Neuronal stem cell (in vitro differentiated cells): ENCODE results near the gene S100PBP.

Experiments
- DNase-seq: peaks from one replicate; pipeline ENCODE4 v3.0.0-alpha.2; 2013; ENCODE audit warnings: low spot score
- H2AFZ ChIP-seq: one replicate; pipeline ENCODE4 v1.6.1; 2013; ENCODE audit warnings: mild to moderate bottlenecking, low read length, inconsistent platforms
- H2AK5ac ChIP-seq: 2 replicates; pipeline ENCODE4 v1.6.1; 2013; ENCODE audit warnings: low read depth, mild to moderate bottlenecking, inconsistent platforms, low read length, moderate library complexity, mixed read lengths
- H2BK120ac ChIP-seq: 2 replicates; pipeline ENCODE4 v1.6.1; 2013; ENCODE audit warnings: low read depth, mild to moderate bottlenecking, inconsistent platforms, low read length, moderate library complexity, mixed read lengths
- H2BK12ac ChIP-seq: one replicate; pipeline ENCODE4 v1.6.1; 2013; ENCODE audit warnings: low read length, inconsistent platforms
- H2BK15ac ChIP-seq: 2 replicates; pipeline ENCODE4 v1.6.1; 2013; ENCODE audit warnings: mild to moderate bottlenecking, low read length, inconsistent platforms, mixed read lengths
- H2BK5ac ChIP-seq: one replicate; pipeline ENCODE4 v1.6.1; 2013; ENCODE audit warnings: inconsistent platforms, mild to moderate bottlenecking, low read length, moderate library complexity
- H3K14ac ChIP-seq: one replicate; pipeline ENCODE4 v1.6.1; 2013; ENCODE audit warnings: low read length, inconsistent platforms
- H3K18ac ChIP-seq: 2 replicates; pipeline ENCODE4 v1.6.1; 2013; ENCODE audit warnings: low read length, inconsistent platforms
- H3K23ac ChIP-seq: 2 replicates; pipeline ENCODE4 v1.6.1; 2013; ENCODE audit warnings: low read depth, mild to moderate bottlenecking, mixed read lengths, low read length, inconsistent platforms; ENCODE audit not compliant: poor library complexity
- H3K27ac ChIP-seq: replicated peaks from 3 replicates; pipeline ENCODE4 v1.5.1; 2013; ENCODE audit warnings: low read length, inconsistent platforms
- H3K27me3 ChIP-seq, 3 experiments: 2 replicates each; pipeline ENCODE4 v1.6.1; 2013; ENCODE audit warnings: low read length in 3 of 3, mild to moderate bottlenecking in 2 of 3, inconsistent platforms in 1 of 3, low read depth in 1 of 3, mixed read lengths in 1 of 3, moderate library complexity in 1 of 3; ENCODE audit not compliant: control insufficient read depth in 3 of 3, insufficient read depth in 3 of 3
- H3K36me3 ChIP-seq, 2 donors: replicated peaks in 1 of 2; 2 replicates each; pipeline ENCODE4 v1.6.1; 2013; ENCODE audit warnings: low read length in 2 of 2; ENCODE audit not compliant: control insufficient read depth in 2 of 2, insufficient read depth in 2 of 2
- H3K4ac ChIP-seq: 2 replicates; pipeline ENCODE4 v1.6.1; 2013; ENCODE audit warnings: inconsistent platforms, mild to moderate bottlenecking, low read length, moderate library complexity
- H3K4me1 ChIP-seq, 2 donors: 1 replicate in 1 of 2; 2 replicates in 1 of 2; pipeline ENCODE4 v1.6.1; 2013; ENCODE audit warnings: low read length in 2 of 2, low read depth in 1 of 2; ENCODE audit not compliant: control insufficient read depth in 2 of 2, insufficient read depth in 1 of 2
- H3K4me2 ChIP-seq: one replicate; pipeline ENCODE4 v1.6.1; 2013; ENCODE audit warnings: mild to moderate bottlenecking, low read length, inconsistent platforms; ENCODE audit not compliant: insufficient read depth, poor library complexity, severe bottlenecking
- H3K4me3 ChIP-seq, 2 donors: 2 replicates each; pipeline ENCODE4 v1.5.1; 2013; ENCODE audit warnings: low read length in 2 of 2, mild to moderate bottlenecking in 2 of 2, inconsistent platforms in 1 of 2, moderate library complexity in 1 of 2
- H3K79me1 ChIP-seq: one replicate; pipeline ENCODE4 v1.6.1; 2013; ENCODE audit warnings: low read depth, mild to moderate bottlenecking, inconsistent platforms, low read length, moderate library complexity
- H3K9ac ChIP-seq: one replicate; pipeline ENCODE4 v1.6.1; 2013; ENCODE audit warnings: mild to moderate bottlenecking, low read depth, low read length, inconsistent platforms; ENCODE audit not compliant: poor library complexity
- H3K9me3 ChIP-seq, 2 donors: replicated peaks in 1 of 2; 2 replicates each; pipeline versions ENCODE3 to v1.6.1; 2013; ENCODE audit warnings: low read length in 2 of 2, mild to moderate bottlenecking in 2 of 2, inconsistent platforms in 1 of 2, low read depth in 1 of 2, mixed read lengths in 1 of 2, moderate library complexity in 1 of 2; ENCODE audit not compliant: control insufficient read depth in 2 of 2, insufficient read depth in 1 of 2
- H4K8ac ChIP-seq: one replicate; pipeline ENCODE4 v1.6.1; 2013; ENCODE audit warnings: low read depth, mild to moderate bottlenecking, inconsistent platforms, low read length, moderate library complexity
- H4K91ac ChIP-seq: one replicate; pipeline ENCODE4 v1.6.1; 2013; ENCODE audit warnings: low read length, low read depth, mild to moderate bottlenecking, inconsistent platforms; ENCODE audit not compliant: poor library complexity
- WGBS, 2 donors: extraction: QIAGEN DNeasy Blood & Tissue Kit; methylation state at CpG; one replicate each; pipeline ENCODE4 v1.1.7; 2013; ENCODE audit warnings: missing lambda C conversion rate in 2 of 2, mixed read lengths in 1 of 2; ENCODE audit not compliant: insufficient read length in 2 of 2, insufficient replicate concordance in 1 of 2; ENCODE audit errors: extremely low coverage in 2 of 2; 5-methylcytosine and 5-hydroxymethylcytosine counted together

Gene S100PBP

GRCh38 chr1:32883338-32884031 is 66.0 kb downstream of the S100PBP start:
- no peak overlapping the region for H3K4ac ChIP-seq
- no peak overlapping the region for H3K9ac ChIP-seq
- H4K91ac ChIP-seq: no peak overlapping the region
- H3K18ac ChIP-seq: no peak overlapping the region
- H3K27me3 ChIP-seq: peaks cover 0 to 63% (median 26%) of the 10 kb centered on the region in 3 experiments
- no peak overlapping the region for H2BK15ac ChIP-seq
- H3K14ac ChIP-seq: no peak overlapping the region
- peaks cover under 1 to 8% of the 10 kb centered on the region in 2 donors for H3K4me1 ChIP-seq
- WGBS, 2 donors: no CpG with 5 or more reads among the region's 7 CpGs
- H2AK5ac ChIP-seq: no peak overlapping the region
- H2AFZ ChIP-seq: no peak overlapping the region
- H3K36me3 ChIP-seq: no peaks in the 10 kb centered on the region
- no peak overlapping the region for H2BK12ac ChIP-seq
- H2BK120ac ChIP-seq: no peak overlapping the region
- no peak for DNase-seq
- no peak overlapping the region for H3K23ac ChIP-seq
- H3K4me3 ChIP-seq: no peak overlapping the region
- no peak overlapping the region for H3K27ac ChIP-seq
- no peak overlapping the region for H2BK5ac ChIP-seq
- H4K8ac ChIP-seq: no peak overlapping the region
- no peak overlapping the region for H3K4me2 ChIP-seq
- peaks cover 4% of the 10 kb centered on the region for H3K79me1 ChIP-seq
- H3K9me3 ChIP-seq: peaks cover 0 to 3% of the 10 kb centered on the region in 2 donors

- Histone ChIP-seq H4K91ac (no peak overlapping the region), H4K8ac (no peak overlapping the region), H2AFZ (no peak overlapping the region), H2BK120ac (no peak overlapping the region), H3K27me3 (peaks cover 0 to 63% (median 26%) of the 10 kb centered on the region in 3 experiments), H3K79me1 (peaks cover 4% of the 10 kb centered on the region), H2BK12ac (no peak overlapping the region), H3K4me1 (peaks cover 0 to 6% of the 10 kb centered on the region in 2 donors), H3K9ac (no peak overlapping the region), H3K9me3 (peaks cover 0 to 3% of the 10 kb centered on the region in 2 donors), H3K4me2 (no peak overlapping the region), H3K4ac (no peak overlapping the region), H3K36me3 (no peaks in the 10 kb centered on the region), H3K23ac (no peak overlapping the region), H3K4me3 (no peak overlapping the region), H2BK5ac (no peak overlapping the region), H3K14ac (no peak overlapping the region), H3K27ac (no peak overlapping the region), H3K18ac (no peak overlapping the region), H2AK5ac (no peak overlapping the region), H2BK15ac (no peak overlapping the region)
- DNase-seq: no peak
- no CpG with 5 or more reads among the region's 4 CpGs for whole genome bisulfite sequencing, 2 donors
These were observed 66.5 kb downstream of the S100PBP start for GRCh38 chr1:32884032-32884372.

GRCh38 chr1:32884726-32885125 is 67.3 kb downstream of the S100PBP start:
- Histone ChIP-seq H3K27me3 (peaks cover 0 to 63% (median 26%) of the 10 kb centered on the region in 3 experiments), H2BK15ac (no peak overlapping the region), H2BK5ac (no peak overlapping the region), H3K27ac (no peak overlapping the region), H3K4me2 (no peak overlapping the region), H3K18ac (no peak overlapping the region), H3K14ac (no peak overlapping the region), H3K36me3 (no peaks in the 10 kb centered on the region), H2BK120ac (no peak overlapping the region), H2AK5ac (no peak overlapping the region), H3K79me1 (peaks cover 4% of the 10 kb centered on the region), H4K91ac (no peak overlapping the region), H3K4me3 (no peak overlapping the region), H3K23ac (no peak overlapping the region), H4K8ac (no peak overlapping the region), H2AFZ (no peak overlapping the region), H3K9ac (no peak overlapping the region), H3K4ac (no peak overlapping the region), H3K4me1 (peaks cover 0 to 6% of the 10 kb centered on the region in 2 donors), H3K9me3 (peaks cover 0 to 3% of the 10 kb centered on the region in 2 donors), H2BK12ac (no peak overlapping the region)
- no peak for DNase-seq
- WGBS, 2 donors: no CpG with 5 or more reads among the region's 12 CpGs

GRCh38 chr1:32885676-32886003 is 68.2 kb downstream of the S100PBP start:
- no peak overlapping the region for H4K8ac ChIP-seq
- H3K23ac ChIP-seq: peak overlapping the region; percentile 40
- H3K14ac ChIP-seq: no peak overlapping the region
- no peak overlapping the region for H2BK15ac ChIP-seq
- no CpG with 5 or more reads among the region's 8 CpGs for WGBS, 2 donors
- no peak overlapping the region for H3K9ac ChIP-seq
- no peak for DNase-seq
- no peak overlapping the region for H2BK12ac ChIP-seq
- no peak overlapping the region for H2BK5ac ChIP-seq
- H3K18ac ChIP-seq: no peak overlapping the region
- no peak overlapping the region for H3K4me2 ChIP-seq
- H3K4ac ChIP-seq: no peak overlapping the region
- H4K91ac ChIP-seq: no peak overlapping the region
- peaks cover 4% of the 10 kb centered on the region for H3K79me1 ChIP-seq
- H3K4me1 ChIP-seq: peaks cover 0 to 6% of the 10 kb centered on the region in 2 donors
- H2BK120ac ChIP-seq: no peak overlapping the region
- H3K27ac ChIP-seq: no peak overlapping the region
- H2AK5ac ChIP-seq: no peak overlapping the region
- no peaks in the 10 kb centered on the region for H3K36me3 ChIP-seq
- H3K4me3 ChIP-seq: no peak overlapping the region
- H2AFZ ChIP-seq: no peak overlapping the region
- peaks cover 0 to 63% (median 26%) of the 10 kb centered on the region in 3 experiments for H3K27me3 ChIP-seq
- H3K9me3 ChIP-seq: peaks cover 0 to 3% of the 10 kb centered on the region in 2 donors
